Naive B cell (primary cell): ENCODE data around the gene LTBP2. TPM values are rescaled to one million over a fixed set of nuclear protein-coding genes. Genes with fewer than 3 reads are reported as not detected.

Experiments
- ATAC-seq, 2 donors: fragments of 150-1000 bp; cut with Tn5 transposase; 2 replicates each; pipeline ENCODE4 v1.10.0; 2021; ENCODE audit warnings: low read depth in 2 of 2, mild to moderate bottlenecking in 2 of 2, moderate library complexity in 2 of 2
- DNase-seq: peaks from one replicate; pipeline ENCODE4 v3.0.0; 2022
- H3K27ac Mint-ChIP-seq, 6 donors: one replicate each; pipeline ENCODE4 v1.8.0; 2020 to 2022; ENCODE audit warnings: mild to moderate bottlenecking in 6 of 6, mixed read lengths in 6 of 6, moderate library complexity in 5 of 6, inconsistent platforms in 2 of 6
- H3K27me3 Mint-ChIP-seq, 3 donors: one replicate each; pipeline ENCODE4 v1.8.0; 2021 to 2022; ENCODE audit warnings: mixed read lengths in 3 of 3, mild to moderate bottlenecking in 1 of 3
- H3K36me3 Mint-ChIP-seq, 2 donors: one replicate each; pipeline ENCODE4 v1.8.0; 2020 to 2022; ENCODE audit warnings: mixed read lengths in 2 of 2, inconsistent platforms in 1 of 2, mild to moderate bottlenecking in 1 of 2
- H3K4me1 Mint-ChIP-seq, 3 donors: one replicate each; pipeline ENCODE4 v1.8.0; 2020 to 2022; ENCODE audit warnings: mixed read lengths in 3 of 3, inconsistent platforms in 1 of 3, mild to moderate bottlenecking in 1 of 3, moderate library complexity in 1 of 3
- H3K4me3 Mint-ChIP-seq, 8 donors: one replicate each; pipeline ENCODE4 v1.8.0; 2020 to 2022; ENCODE audit warnings: mild to moderate bottlenecking in 8 of 8, mixed read lengths in 8 of 8, moderate library complexity in 8 of 8, inconsistent platforms in 2 of 8
- H3K9me3 Mint-ChIP-seq, 7 donors: one replicate each; pipeline ENCODE4 v1.8.0; 2020 to 2022; ENCODE audit warnings: mixed read lengths in 7 of 7, mild to moderate bottlenecking in 5 of 7, inconsistent platforms in 2 of 7, moderate library complexity in 1 of 7
- polyA plus RNA-seq, 6 donors: library from polyadenylated mRNA; unstranded; fragments of 300-500 nt; fragmentation: Illumina TruSeq; gene quantifications; one replicate each; pipeline ENCODE4 v1.2.3, GENCODE V29; 2021; ENCODE audit warnings: low read depth in 6 of 6

Gene LTBP2
- polyA plus RNA-seq, 6 donors from 2014 or later: 0.09 to 0.86 (median 0.17) TPM

GRCh38 chr14:74577247-74577947 lies 34.6 kb downstream of the LTBP2 start:
- H3K27ac Mint-ChIP-seq: peak overlapping the region in 2 of 6 donors; percentile 16 to 60
- ATAC-seq (no peak), DNase-seq (no peak)
- H3K9me3 Mint-ChIP-seq: peaks cover 0 to 1% (median 0%) of the 10 kb centered on the region in 7 donors
- peaks cover 0 to 5% (median 3%) of the 10 kb centered on the region in 3 donors for H3K4me1 Mint-ChIP-seq
- no peaks in the 10 kb centered on the region for H3K36me3 Mint-ChIP-seq
- H3K27me3 Mint-ChIP-seq: peaks cover 8 to 19% (median 10%) of the 10 kb centered on the region in 3 donors
- peak overlapping the region in 1 of 8 donors; percentile 53 for H3K4me3 Mint-ChIP-seq

GRCh38 chr14:74575936-74576335 lies 36.1 kb downstream of the LTBP2 start:
- no peaks in the 10 kb centered on the region for H3K36me3 Mint-ChIP-seq
- DNase-seq (no peak), ATAC-seq (no peak)
- H3K27ac Mint-ChIP-seq: no peak overlapping the region
- peaks cover 0 to 1% (median 0%) of the 10 kb centered on the region in 7 donors for H3K9me3 Mint-ChIP-seq
- H3K4me3 Mint-ChIP-seq: no peak overlapping the region
- peaks cover 4 to 11% (median 5%) of the 10 kb centered on the region in 3 donors for H3K4me1 Mint-ChIP-seq
- H3K27me3 Mint-ChIP-seq: peaks cover 14 to 26% (median 23%) of the 10 kb centered on the region in 3 donors

- ATAC-seq (no peak), DNase-seq (no peak)
- H3K27ac Mint-ChIP-seq: no peak overlapping the region
- peaks cover 0 to 1% (median 0%) of the 10 kb centered on the region in 7 donors for H3K9me3 Mint-ChIP-seq
- peaks cover 4 to 11% (median 5%) of the 10 kb centered on the region in 3 donors for H3K4me1 Mint-ChIP-seq
- peaks cover 14 to 25% (median 23%) of the 10 kb centered on the region in 3 donors for H3K27me3 Mint-ChIP-seq
- H3K36me3 Mint-ChIP-seq: no peaks in the 10 kb centered on the region
- no peak overlapping the region for H3K4me3 Mint-ChIP-seq
These were observed 36.5 kb downstream of the LTBP2 start for GRCh38 chr14:74575507-74575906.

- H3K4me3 Mint-ChIP-seq: no peak overlapping the region
- peaks cover 4 to 11% (median 5%) of the 10 kb centered on the region in 3 donors for H3K4me1 Mint-ChIP-seq
- H3K27ac Mint-ChIP-seq: peak overlapping the region in 1 of 6 donors; percentile 42
- peaks cover 11 to 23% (median 17%) of the 10 kb centered on the region in 3 donors for H3K27me3 Mint-ChIP-seq
- no peak for DNase-seq
- H3K9me3 Mint-ChIP-seq: no peaks in the 10 kb centered on the region
- ATAC-seq: no peak
- H3K36me3 Mint-ChIP-seq: no peaks in the 10 kb centered on the region
These were observed 37.3 kb downstream of the LTBP2 start for GRCh38 chr14:74574706-74575105.

- no peak for ATAC-seq
- Mint-ChIP-seq H3K9me3 (no peaks in the 10 kb centered on the region), H3K36me3 (no peaks in the 10 kb centered on the region), H3K27me3 (peaks cover 6 to 23% (median 13%) of the 10 kb centered on the region in 3 donors), H3K4me1 (peaks cover 4 to 11% (median 5%) of the 10 kb centered on the region in 3 donors), H3K27ac (no peak overlapping the region), H3K4me3 (no peak overlapping the region)
- DNase-seq: no peak
These were observed 38.0 kb downstream of the LTBP2 start for GRCh38 chr14:74574090-74574433.

- DNase-seq (no peak), ATAC-seq (no peak)
- H3K9me3 Mint-ChIP-seq: no peaks in the 10 kb centered on the region
- peaks cover 4 to 11% (median 5%) of the 10 kb centered on the region in 3 donors for H3K4me1 Mint-ChIP-seq
- no peak overlapping the region for H3K4me3 Mint-ChIP-seq
- H3K27me3 Mint-ChIP-seq: peaks cover 6 to 23% (median 13%) of the 10 kb centered on the region in 3 donors
- H3K36me3 Mint-ChIP-seq: no peaks in the 10 kb centered on the region
- H3K27ac Mint-ChIP-seq: no peak overlapping the region
These were observed 38.5 kb downstream of the LTBP2 start for GRCh38 chr14:74573421-74574089.

- H3K27me3 Mint-ChIP-seq: peaks cover 6 to 23% (median 13%) of the 10 kb centered on the region in 3 donors
- peak overlapping the region in 1 of 8 donors; percentile 54 for H3K4me3 Mint-ChIP-seq
These were observed 39.2 kb downstream of the LTBP2 start for GRCh38 chr14:74572726-74573301.

GRCh38 chr14:74571901-74572725 lies 39.9 kb downstream of the LTBP2 start:
- H3K4me3 Mint-ChIP-seq: no peak overlapping the region
- ATAC-seq (no peak), DNase-seq (no peak)
- peak overlapping the region in 1 of 6 donors; percentile 72 for H3K27ac Mint-ChIP-seq
- H3K9me3 Mint-ChIP-seq: no peaks in the 10 kb centered on the region
- H3K27me3 Mint-ChIP-seq: peaks cover 6 to 23% (median 13%) of the 10 kb centered on the region in 3 donors
- peaks cover 4 to 11% (median 5%) of the 10 kb centered on the region in 3 donors for H3K4me1 Mint-ChIP-seq
- H3K36me3 Mint-ChIP-seq: no peaks in the 10 kb centered on the region

More at GRCh38 chr14:74572726-74573301, 39.2 kb downstream of the LTBP2 start:
- Mint-ChIP-seq H3K9me3 (no peaks in the 10 kb centered on the region), H3K27ac (no peak overlapping the region), H3K4me1 (peaks cover 4 to 11% (median 5%) of the 10 kb centered on the region in 3 donors), H3K36me3 (no peaks in the 10 kb centered on the region)
- no peak for DNase-seq
- no peak for ATAC-seq

- Mint-ChIP-seq H3K36me3 (no peaks in the 10 kb centered on the region), H3K27ac (peak overlapping the region in 1 of 6 donors; percentile 47), H3K9me3 (no peaks in the 10 kb centered on the region), H3K4me3 (no peak overlapping the region), H3K27me3 (peaks cover 6 to 23% (median 13%) of the 10 kb centered on the region in 3 donors), H3K4me1 (peaks cover 4 to 11% (median 5%) of the 10 kb centered on the region in 3 donors)
- DNase-seq: no peak
- no peak for ATAC-seq
These were observed 40.6 kb downstream of the LTBP2 start for GRCh38 chr14:74571441-74571841.

GRCh38 chr14:74570696-74571095 lies 41.3 kb downstream of the LTBP2 start:
- Mint-ChIP-seq H3K27me3 (peaks cover 6 to 23% (median 13%) of the 10 kb centered on the region in 3 donors), H3K36me3 (no peaks in the 10 kb centered on the region), H3K4me3 (no peak overlapping the region), H3K4me1 (peaks cover 4 to 11% (median 5%) of the 10 kb centered on the region in 3 donors), H3K9me3 (no peaks in the 10 kb centered on the region), H3K27ac (no peak overlapping the region)
- DNase-seq (no peak), ATAC-seq (no peak)

- no peaks in the 10 kb centered on the region for H3K36me3 Mint-ChIP-seq
- ATAC-seq (no peak), DNase-seq (no peak)
- peaks cover 4 to 11% (median 5%) of the 10 kb centered on the region in 3 donors for H3K4me1 Mint-ChIP-seq
- H3K9me3 Mint-ChIP-seq: no peaks in the 10 kb centered on the region
- H3K4me3 Mint-ChIP-seq: no peak overlapping the region
- H3K27ac Mint-ChIP-seq: peak overlapping the region in 2 of 6 donors; percentile 20 to 39
- H3K27me3 Mint-ChIP-seq: peaks cover 6 to 23% (median 20%) of the 10 kb centered on the region in 3 donors
These were observed 42.0 kb downstream of the LTBP2 start for GRCh38 chr14:74569806-74570591.

GRCh38 chr14:74569387-74569786 lies 42.6 kb downstream of the LTBP2 start:
- Mint-ChIP-seq H3K9me3 (no peaks in the 10 kb centered on the region), H3K27ac (no peak overlapping the region), H3K36me3 (no peaks in the 10 kb centered on the region), H3K4me1 (peaks cover 4 to 6% (median 5%) of the 10 kb centered on the region in 3 donors), H3K4me3 (no peak overlapping the region), H3K27me3 (peaks cover 6 to 23% (median 21%) of the 10 kb centered on the region in 3 donors)
- ATAC-seq (no peak), DNase-seq (no peak)
